ENCODE measurements around the gene MIGA2.
"Not testable (repeated sequence)": the region's sequence is repeated elsewhere in the genome, so short reads cannot be mapped to it uniquely, and the experiment has no call there.

Gene MIGA2

DNA sequence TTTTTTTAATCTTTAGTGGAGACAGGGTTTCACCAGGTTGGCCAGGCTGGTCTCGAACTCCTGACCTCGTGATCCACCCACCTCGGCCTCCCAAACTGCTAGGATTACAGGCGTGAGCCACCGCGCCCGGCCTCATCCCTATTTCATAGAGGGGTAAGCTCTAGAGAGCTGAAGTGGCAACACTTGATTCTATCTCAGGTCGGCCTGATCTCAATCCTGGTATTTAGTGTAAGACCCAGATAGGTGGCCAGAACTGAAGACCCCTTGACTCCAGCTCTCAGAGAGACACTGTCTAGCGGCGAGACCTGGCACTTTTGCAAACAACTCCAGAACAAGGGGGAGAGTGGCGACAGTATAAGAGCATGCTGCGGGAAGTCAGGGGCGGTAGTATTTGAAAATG lies 588 bp upstream of the MIGA2 start:
- not testable (repeated sequence) for DNase-seq (ENCODE audit: low read depth in 1 of 2, low spot score in 1 of 2)

DNA sequence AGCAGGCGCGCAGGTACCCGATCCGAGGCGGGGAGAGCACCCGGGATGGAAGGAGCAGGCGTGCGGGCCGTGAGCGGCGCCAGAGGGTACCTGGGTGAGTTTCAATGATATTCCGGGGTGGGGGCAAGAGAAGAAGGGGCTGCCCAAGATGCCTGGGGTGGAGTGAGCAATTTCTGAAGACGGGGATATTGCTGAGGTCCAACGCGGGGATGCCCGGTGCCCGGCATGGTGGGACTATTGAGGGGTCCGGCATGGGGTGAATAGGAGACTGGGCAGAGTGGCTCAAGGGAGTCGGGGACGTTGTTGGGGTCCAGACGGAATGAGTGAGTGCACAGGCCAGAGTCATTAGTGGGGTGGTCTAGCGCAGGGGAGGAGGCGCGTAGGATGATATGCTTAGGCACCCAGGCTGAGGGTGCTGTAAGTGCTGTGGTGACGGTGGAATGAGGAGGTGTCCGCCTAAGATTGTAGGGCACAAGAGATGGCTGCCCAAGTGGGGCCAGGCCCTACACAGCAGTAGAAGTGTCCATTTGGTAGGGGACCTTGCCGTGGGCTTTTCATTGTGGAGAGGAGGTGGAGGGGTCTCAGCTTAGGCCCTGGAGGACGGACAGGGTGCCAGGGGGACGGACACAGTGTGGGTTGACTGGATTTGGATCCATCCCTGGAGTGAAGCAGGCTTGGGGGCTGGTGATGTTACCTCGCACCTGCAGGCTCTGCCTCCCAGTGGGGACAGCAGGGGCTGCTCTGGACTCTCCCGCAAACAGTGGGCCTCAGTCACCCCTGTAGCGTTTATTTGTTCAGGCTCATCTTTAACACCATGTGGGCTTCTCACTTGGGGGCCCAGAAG lies 719 bp downstream of the MIGA2 start:
- no peak for DNase-seq (ENCODE audit: low read depth in 1 of 2, low spot score in 1 of 2)

DNA sequence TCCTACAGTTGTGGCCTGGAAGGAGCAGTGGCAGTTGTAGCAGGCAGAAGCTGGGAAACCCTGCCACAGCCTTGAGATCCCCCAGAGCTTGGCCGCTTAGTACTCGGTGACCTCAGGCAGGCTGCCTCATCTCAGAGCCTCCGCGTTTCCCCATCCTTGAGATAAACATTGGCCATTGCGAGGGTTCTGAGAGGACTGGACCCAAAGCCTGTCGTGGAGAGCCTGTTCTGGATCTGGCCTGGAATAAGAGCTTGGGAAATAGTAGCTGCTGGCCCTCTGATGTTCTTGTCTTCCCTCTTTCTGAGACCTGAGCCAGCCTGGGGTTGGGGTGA lies 1.3 kb downstream of the MIGA2 start:
- DNase-seq (ENCODE audit: low read depth in 1 of 2, low spot score in 1 of 2): no peak

DNA sequence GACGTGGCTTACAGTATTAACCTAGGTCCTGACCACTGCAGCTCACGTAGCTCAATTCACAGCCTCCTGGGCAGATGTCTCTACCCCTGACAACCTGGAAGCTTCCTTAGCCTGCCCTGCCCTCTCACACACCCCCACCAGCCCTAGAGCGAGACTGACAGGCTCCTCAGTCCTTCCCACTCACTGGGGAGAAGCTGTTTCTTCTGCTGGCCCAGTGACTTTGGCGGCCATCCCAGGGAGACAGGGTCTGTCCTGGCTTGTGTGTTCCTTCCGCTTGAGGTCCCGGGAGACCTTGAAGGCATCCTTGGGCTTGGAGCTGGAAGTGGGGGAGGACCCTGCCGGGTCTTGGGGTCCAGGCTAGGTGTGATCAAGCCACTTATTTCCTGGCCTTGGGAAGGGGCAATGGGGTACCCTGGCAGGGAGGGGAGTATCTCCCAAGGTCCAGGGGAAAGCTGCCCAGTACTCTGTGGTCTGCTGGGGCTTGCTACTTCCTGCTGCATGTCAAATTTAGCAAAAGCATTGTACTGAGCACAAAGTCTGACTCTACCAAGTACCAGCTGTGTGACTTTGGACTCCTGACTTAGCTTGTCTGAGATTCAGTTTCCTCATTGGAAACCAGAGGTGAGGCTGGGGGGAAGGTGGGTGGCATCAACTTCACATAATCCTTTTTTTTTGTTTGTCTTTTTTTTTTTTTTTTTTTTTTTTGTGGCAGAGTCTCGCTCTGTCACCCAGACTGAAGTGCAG lies 1.9 kb downstream of the MIGA2 start:
- DNase-seq (ENCODE audit: low read depth in 1 of 2, low spot score in 1 of 2): no peak

DNA sequence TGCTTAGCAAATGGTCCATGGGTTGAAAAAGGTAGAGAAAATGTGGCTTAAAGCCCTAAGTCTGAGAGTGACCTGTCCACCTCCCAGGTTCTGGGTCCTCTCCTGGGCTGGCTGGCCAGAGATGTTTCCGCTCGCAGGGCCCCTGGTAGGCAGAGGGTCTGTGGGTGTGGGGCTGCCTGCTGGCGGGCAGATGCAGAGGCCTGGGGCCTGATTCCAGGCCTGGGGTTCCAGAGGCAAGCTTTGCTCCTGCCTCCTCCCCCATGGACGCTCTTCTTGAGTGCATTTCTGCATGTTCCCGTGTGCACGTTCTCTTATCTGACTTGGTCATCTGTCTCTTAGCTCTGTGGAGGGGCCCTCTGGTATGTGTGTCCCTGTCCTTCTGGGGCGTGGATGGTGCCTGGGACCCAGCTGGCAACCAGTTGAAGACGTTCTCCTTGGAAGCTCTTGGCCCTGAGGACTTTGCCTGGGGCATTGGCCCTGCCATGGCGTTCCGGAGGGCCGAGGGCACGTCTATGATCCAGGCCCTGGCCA lies 3.8 kb downstream of the MIGA2 start:
- no peak for DNase-seq (ENCODE audit: low read depth in 1 of 2, low spot score in 1 of 2)

DNA sequence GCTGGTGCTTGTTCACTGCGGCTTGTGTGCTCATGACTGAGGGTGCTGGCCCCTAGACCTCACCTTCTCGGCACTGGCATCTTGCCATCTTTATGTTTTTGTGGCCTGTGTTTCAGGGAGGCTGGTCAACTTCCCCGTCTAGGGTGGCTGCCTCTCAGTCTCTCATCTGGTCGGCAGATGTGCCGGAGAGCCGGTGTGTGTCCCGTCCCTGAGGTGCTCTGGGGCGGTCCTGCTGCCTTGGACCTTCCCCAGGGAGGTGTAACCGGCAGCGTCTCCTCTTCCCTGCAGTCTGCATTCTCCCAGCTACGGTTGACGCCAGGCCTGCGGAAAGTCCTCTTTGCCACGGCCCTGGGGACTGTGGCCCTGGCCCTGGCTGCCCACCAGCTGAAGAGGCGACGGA lies 5.6 kb downstream of the MIGA2 start:
- DNase-seq (ENCODE audit: low read depth in 1 of 2, low spot score in 1 of 2): no peak

DNA sequence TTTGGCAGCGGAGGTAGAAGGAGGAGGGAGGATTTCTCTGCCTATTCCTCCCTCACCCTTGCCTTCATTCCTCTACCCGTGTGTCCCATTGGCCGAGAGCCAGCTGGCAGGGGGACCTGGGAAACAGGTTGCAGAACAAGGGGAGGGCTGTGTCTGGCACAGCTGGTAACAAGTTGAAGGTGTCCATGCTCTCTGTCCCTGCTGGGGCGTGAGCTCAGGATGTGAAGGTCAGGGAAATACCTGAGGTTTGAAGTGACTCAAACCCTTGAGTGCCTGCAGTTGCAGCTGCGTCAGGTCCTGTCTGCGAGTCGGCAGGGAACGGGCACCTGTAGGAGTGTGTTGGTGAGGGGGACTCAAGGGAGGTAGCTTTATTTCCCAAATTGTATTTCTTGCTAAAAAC lies 16.2 kb downstream of the MIGA2 start:
- no peak for DNase-seq (ENCODE audit: low read depth in 1 of 2, low spot score in 1 of 2)

DNA sequence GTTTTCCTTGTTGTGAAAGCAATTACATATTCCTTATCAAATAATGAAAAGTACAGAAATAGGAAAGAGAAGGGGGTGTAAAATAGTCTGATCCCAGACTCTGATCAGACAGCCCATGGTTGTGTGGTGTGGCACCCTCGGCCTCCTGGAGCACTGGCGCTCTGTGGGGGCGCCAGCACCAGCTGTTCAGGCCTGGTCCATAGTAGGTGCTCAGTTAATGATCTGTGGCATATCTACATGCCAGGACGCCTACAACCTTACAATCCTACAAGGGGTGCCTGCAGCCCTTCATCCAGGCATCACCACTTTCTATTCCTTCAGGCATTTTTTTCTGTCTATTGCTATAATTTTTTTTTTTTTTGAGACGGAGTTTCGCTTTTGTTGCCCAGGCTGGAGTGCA lies 16.6 kb downstream of the MIGA2 start:
- DNase-seq (ENCODE audit: low read depth in 1 of 2, low spot score in 1 of 2): no peak

DNA sequence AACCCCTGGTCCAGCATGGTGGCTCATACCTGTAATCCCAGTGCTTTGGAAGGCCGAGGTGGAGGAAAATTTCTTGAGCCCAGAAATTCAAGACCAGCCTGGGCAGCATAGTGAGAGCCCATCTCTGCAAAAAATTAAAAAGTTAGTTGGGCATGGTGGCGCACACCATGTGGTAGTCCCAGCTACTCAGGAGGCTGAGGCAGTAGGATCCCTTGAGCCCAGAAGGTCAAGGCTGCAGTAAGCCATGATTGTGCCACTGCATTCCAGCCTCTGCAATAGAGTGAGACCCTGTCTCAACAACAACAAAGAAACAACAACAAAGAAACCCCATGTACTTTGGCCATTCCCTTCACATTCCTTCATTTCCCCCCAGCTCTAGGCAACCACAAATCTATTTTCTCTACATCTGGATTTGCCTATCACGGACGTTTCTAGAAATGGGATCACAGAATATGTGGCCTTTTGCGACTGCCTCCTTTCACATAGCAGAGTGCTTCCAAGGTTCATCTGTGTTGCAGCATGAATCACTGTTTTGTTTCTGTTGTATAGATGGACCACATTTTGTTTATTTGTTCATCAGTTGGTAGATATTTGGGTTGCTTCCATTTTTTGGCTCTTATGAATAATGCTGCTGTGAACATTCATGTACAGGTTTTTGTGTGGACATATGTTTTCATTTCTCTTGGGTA lies 17.9 kb downstream of the MIGA2 start:
- DNase-seq (ENCODE audit: low read depth in 1 of 2, low spot score in 1 of 2): no peak

DNA sequence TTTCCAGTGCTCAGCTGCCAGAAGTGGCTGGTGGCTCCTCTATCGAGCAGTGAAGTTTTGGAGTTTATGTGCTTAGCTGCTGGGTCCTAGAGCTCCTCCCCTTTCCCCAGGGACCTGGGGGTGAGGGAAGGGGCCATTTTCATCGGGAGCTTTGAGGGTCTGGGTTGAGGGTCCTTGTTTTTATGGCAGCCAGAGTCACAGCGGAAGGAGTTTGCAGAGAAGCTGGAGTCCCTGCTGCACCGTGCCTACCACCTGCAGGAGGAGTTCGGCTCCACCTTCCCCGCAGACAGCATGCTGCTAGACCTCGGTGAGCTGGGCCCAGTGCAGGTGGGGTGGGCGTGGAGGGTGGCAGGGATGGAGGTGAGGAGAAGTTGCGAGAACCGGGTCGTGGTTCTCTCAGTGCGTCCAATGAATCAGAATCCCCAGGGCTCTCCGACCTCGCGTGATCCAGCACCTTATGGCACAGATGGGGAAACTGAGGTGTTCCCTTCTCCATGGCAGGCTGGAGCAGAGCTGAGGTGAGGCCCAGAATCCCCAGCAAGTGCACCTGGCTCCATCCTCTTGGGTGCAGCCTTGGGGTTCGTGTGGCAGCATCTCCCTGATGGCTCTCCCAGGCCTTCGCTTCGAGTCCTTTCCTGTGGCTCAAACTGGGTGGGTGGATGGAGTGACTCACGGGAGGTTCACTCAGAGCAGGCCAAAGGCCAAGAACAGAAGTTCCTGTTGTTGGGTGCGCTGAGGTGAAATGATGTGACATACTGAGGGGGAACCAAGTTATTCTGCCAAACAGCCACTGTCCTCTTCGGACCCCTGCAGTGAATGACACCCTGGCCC lies 22.8 kb downstream of the MIGA2 start:
- no peak for DNase-seq (ENCODE audit: low read depth in 1 of 2, low spot score in 1 of 2)

DNA sequence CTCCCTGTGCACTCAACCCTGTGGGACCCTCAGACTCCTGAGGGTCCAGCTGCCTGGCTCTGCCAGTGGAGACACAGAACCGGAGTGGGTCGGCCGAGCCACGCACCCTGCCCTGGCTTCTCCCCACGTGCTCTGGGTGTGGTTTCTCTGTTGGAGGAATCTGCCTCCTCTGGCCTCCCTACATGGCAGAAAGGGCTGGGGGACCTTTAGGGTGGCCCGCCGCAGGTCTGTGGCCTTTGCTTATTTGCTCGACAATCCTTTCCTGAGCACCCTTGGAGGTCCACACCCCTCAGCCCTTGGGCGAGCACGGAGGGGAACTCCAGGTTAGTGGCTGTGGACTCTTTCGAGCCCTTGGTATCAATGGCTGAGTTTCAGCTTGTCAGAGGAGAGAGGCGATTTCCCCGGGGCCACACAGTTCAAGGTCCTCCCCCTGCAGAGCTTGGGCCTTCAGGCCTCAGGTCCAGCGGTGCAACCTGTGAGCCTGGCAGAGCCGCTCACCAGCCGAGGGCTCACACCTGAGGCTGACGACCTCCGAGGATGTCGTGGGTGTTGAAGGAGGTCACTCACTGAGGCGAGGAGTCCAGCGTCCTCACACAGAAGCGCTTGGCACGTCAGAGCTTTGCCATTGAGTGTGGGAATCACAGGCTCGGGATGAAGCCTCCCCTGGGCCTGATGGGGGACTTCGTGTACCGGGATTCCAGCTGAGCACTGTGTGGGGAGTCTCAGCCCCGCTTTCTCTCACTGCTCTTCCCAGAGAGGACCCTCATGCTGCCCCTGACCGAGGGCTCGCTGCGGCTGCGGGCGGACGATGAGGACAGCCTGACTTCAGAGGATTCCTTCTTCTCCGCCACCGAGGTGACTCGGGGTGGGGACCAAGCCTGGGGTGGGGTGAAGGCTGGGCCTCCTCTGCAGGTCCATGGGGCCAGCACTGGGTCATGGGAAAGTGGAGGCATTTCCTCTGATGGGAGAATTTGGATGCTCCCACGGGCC lies 23.7 kb downstream of the MIGA2 start:
- no peak for DNase-seq (ENCODE audit: low read depth in 1 of 2, low spot score in 1 of 2)

DNA sequence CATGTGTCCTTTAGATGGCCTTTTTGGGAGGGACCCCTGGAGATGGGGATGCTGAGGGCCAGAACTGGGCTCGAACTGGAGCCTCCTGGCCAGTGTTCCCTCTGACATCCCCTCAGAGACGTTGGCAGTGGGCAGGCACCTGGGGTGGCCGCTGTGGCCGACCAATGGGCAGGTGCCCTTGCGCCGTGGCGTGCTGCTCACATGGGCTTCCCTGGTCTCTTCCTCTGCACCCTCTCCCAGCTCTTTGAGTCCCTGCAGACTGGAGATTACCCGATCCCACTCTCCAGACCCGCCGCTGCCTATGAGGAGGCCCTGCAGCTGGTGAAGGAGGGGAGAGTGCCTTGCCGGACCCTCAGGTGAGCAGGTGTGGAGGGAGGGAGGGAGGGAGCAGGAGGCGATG lies 24.6 kb downstream of the MIGA2 start:
- no peak for DNase-seq (ENCODE audit: low read depth in 1 of 2, low spot score in 1 of 2)

DNA sequence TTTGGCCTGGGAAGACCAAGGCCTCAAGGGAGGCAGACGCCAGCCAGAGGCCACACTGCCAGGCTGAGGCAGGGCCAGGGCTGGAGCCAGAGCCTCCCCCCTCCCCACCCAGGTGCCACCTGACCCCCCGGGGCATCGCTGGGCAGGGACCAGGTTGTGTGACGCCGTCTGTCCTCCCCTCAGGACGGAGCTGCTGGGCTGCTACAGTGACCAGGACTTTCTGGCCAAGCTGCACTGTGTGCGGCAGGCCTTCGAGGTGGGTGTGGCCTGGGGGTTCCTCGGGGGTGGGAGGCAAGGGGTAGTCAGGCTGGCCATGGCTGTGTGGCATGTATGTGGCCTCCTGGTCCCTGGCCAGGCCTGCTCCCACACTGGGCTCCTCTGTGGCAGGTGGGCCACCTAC lies 26.6 kb downstream of the MIGA2 start:
- no peak for DNase-seq (ENCODE audit: low read depth in 1 of 2, low spot score in 1 of 2)

DNA sequence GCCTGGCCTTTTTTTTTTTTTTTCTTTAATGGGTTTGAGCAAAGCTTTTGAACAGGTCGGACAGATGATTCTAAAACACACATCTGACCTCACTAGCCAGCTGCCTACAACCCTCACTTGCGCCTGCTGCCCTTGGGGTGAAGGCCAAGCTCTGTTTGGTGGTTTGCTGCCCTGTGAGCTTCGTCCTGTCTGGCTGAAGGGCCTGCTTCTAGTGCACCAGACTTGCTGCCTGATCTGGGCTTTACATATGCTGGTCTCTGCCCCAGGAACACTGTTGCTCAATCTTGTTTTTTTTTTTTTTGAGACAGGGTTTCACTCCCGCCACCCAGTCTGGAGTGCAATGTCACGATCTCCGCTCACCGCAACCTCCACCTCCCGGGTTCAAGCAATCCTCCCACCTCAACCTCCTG lies 28.1 kb downstream of the MIGA2 start:
- DNase-seq (ENCODE audit: low read depth in 1 of 2, low spot score in 1 of 2): no peak

DNA sequence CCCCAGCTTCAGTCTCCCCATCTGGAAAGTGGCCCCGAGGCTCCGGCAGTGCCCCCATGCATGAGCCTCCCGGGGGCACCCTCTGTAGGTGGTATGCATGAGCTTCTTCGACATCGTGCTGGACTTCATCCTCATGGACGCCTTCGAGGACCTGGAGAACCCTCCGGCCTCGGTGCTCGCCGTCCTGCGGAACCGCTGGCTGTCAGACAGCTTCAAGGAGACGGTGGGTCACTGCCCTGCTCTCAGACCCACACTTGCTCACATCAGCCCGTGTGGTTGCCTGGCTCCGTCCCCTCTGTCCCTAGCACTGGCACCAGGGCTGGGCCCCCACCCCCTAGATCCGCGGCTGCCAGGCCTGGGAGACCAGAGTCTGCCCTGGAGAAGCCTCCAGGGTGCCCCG lies 31.7 kb downstream of the MIGA2 start:
- DNase-seq (ENCODE audit: low read depth in 1 of 2, low spot score in 1 of 2): no peak

DNA sequence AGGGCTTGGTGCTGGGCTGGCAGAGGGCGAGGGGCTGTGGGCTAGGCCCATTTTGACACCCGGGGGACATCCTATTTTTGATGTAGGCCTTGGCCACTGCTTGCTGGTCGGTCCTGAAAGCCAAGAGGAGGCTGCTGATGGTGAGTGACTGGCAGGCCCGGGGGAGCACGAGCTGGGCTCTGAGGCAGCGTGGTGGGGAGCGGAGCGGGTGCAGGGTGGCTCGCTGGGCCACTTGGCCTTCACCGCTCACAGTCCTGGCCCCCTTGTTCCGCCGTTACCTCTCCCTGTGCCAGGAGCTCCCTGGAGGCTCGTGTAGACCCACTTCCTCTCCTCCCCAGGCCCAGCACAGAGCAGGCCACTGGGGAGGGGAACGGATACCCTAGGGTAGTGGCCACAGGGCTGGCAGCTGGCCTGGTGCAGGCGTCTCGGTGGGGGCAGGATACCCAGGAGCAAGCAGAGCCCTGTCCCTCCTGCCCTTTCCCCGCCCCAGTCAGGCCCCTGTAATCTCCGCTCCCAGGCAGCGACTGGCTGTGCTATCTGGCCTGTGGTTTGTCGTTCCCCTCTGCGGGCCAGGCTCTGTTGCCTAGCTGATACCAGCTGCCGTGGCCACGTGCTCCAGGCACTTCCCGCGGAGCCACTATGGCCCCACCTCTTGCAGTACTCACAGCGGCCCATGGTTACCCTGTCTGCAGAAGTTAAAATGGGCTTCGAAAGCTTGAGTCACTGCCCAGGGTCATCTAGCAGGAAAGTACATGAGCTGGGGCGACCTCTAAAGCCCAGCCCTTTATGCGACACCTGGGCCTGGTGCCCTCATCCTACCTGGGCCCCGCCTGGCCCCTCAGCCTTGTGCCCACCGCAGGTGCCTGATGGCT lies 32.8 kb downstream of the MIGA2 start:
- DNase-seq (ENCODE audit: low read depth in 1 of 2, low spot score in 1 of 2): peak; percentile 31 to 35

DNA sequence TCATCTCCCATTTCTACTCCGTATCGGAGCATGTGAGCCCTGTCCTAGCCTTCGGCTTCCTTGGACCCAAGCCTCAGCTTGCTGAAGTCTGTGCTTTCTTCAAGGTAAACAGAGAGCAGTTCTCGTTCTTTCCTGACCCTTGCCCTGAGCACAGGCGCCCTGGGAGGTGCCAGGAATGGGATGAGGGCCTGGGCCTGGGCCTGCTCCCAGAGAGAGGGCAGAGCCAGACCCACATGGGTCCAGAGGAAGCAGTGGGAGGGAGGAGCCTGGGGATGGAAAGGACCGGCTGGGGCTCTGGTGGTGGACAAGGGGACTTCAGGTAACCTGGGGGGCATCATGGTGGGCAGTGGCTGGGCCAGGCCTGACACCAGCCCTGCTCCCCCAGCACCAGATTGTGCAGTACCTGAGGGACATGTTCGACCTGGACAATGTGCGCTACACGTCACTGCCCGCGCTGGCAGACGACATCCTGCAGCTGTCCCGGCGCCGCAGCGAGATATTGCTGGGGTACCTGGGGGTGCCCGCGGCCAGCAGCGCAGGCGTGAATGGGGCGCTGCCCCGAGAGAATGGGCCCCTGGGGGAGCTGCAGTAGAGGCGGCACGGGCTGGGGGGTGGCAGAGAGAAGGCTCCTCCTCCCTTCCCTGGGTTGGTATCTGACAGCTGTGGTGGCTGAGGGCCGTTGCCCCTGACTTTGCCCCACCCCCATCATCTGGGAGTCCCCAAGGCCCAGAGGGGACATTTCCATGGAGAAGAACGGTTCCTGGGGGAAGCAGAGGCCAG lies 33.6 kb downstream of the MIGA2 start:
- no peak for DNase-seq (ENCODE audit: low read depth in 1 of 2, low spot score in 1 of 2)

Data from stimulated activated CD4-positive, alpha-beta T cell treated with anti-CD3 and anti-CD28 coated beads, Interleukin-15, amount 100 ng/mL, for 1 hour (primary cell).